ENCODE results near the gene NFIA. TPM values are rescaled to one million over a fixed set of nuclear protein-coding genes. Genes with fewer than 3 reads are reported as not detected.

NFIA gene
- total RNA-seq, 4 donors from 2014 or later, result 68.2 to 172 (median 101) TPM

GRCh38 chr1:61171346-61171745 is 89.0 kb downstream of the NFIA start:
- TF ChIP-seq CTCF (IDR thresholded peaks at IDR 0.05; ENCODE audit: low read depth), result no peak

- no peak for TF ChIP-seq CTCF (IDR thresholded peaks at IDR 0.05; ENCODE audit: low read depth)
These were observed 89.6 kb downstream of the NFIA start for GRCh38 chr1:61171974-61172373.

GRCh38 chr1:61173118-61173517 is 90.8 kb downstream of the NFIA start:
- no peak for TF ChIP-seq CTCF (IDR thresholded peaks at IDR 0.05; ENCODE audit: low read depth)

GRCh38 chr1:61174060-61174795 is 91.9 kb downstream of the NFIA start:
- TF ChIP-seq CTCF (IDR thresholded peaks at IDR 0.05; ENCODE audit: low read depth), result no peak

- no peak for TF ChIP-seq CTCF (IDR thresholded peaks at IDR 0.05; ENCODE audit: low read depth)
These were observed 93.6 kb downstream of the NFIA start for GRCh38 chr1:61175976-61176375.

- TF ChIP-seq CTCF (IDR thresholded peaks at IDR 0.05; ENCODE audit: low read depth), result no peak
These were observed 99.0 kb downstream of the NFIA start for GRCh38 chr1:61181067-61182038.

- TF ChIP-seq CTCF (IDR thresholded peaks at IDR 0.05; ENCODE audit: low read depth), result no peak
These were observed 99.7 kb downstream of the NFIA start for GRCh38 chr1:61182049-61182448.

Data from subcutaneous adipose tissue (tissue), 4 donors.